Endothelial cell of umbilical vein (primary cell): ENCODE data around the gene CUBN. TPM values are rescaled to one million over a fixed set of nuclear protein-coding genes. Genes with fewer than 3 reads are reported as not detected.

ENCODE experiments used
- BruUV-seq: library from RNA; stranded (reverse); fragments of 400-500 nt; replicated peaks from 2 replicates; lab custom pipeline; 2021; lab: Mats Ljungman, UMichigan
- CTCF ChIA-PET: fragments of 300-600, 350-600 bp; sonication (Branson Sonifier 250); formaldehyde crosslinking; loops from one replicate; lab custom pipeline; 2021; ENCODE audit warnings: antibody characterized with exemption, inconsistent platforms; lab: Charles Lee
- POLR2A ChIA-PET: fragments of 300-600, 350-600 bp; sonication (Branson Sonifier 250); formaldehyde crosslinking; loops from one replicate; lab custom pipeline; 2021; ENCODE audit warnings: antibody characterized with exemption, inconsistent platforms; lab: Charles Lee
- DNase-seq: peaks from one replicate; pipeline ENCODE4 v3.0.0-alpha.2; 2011; ENCODE audit warnings: low read depth, low spot score
- FAIRE-seq: peaks from 2 replicates; lab custom pipeline; 2011; peaks lifted over from hg19 to GRCh38; lab: Jason Lieb, UNC
- H2AFZ ChIP-seq: 2 replicates; pipeline ENCODE4 v1.6.0; 2012; ENCODE audit warnings: low read depth, low read length, control low read depth, inconsistent platforms
- H3K27ac ChIP-seq: 2 replicates; pipeline ENCODE4 v1.5.1; 2011; ENCODE audit warnings: low read depth, mild to moderate bottlenecking, control low read depth, low read length, moderate library complexity; ENCODE audit not compliant: insufficient read depth
- H3K27me3 ChIP-seq, 2 experiments: 2 replicates each; pipeline versions ENCODE4 v1.6.0 to v1.6.1; 2011; ENCODE audit warnings: low read length in 2 of 2, mixed read lengths in 1 of 2; ENCODE audit not compliant: control insufficient read depth in 2 of 2, insufficient read depth in 2 of 2
- H3K36me3 ChIP-seq, 2 experiments: 2 replicates in 1 of 2; 3 replicates in 1 of 2; pipeline ENCODE4 v1.5.1; 2011; ENCODE audit warnings: low read length in 2 of 2, mild to moderate bottlenecking in 1 of 2, moderate library complexity in 1 of 2; ENCODE audit not compliant: control insufficient read depth in 2 of 2, insufficient read depth in 2 of 2; ENCODE audit errors: extremely low read depth in 1 of 2
- H3K4me1 ChIP-seq: 3 replicates; pipeline ENCODE4 v1.5.1; 2011; ENCODE audit warnings: mild to moderate bottlenecking, low read length; ENCODE audit not compliant: control insufficient read depth, insufficient read depth; ENCODE audit errors: extremely low read depth
- H3K4me2 ChIP-seq: 2 replicates; pipeline ENCODE4 v1.6.1; 2011; ENCODE audit warnings: low read length, control low read depth, mixed read lengths; ENCODE audit not compliant: insufficient read depth
- H3K4me3 ChIP-seq, 3 experiments: fragments of 200-600 bp in 1 of 3; sonication (generic), shearing (Covaris generic) in 1 of 3; replicated peaks in 1 of 3; 2 replicates each; pipeline ENCODE4 v1.5.1; 2011 to 2016; ENCODE audit warnings: control low read depth in 3 of 3, low read length in 3 of 3, mild to moderate bottlenecking in 2 of 3, inconsistent platforms in 1 of 3, low read depth in 1 of 3, moderate library complexity in 1 of 3; ENCODE audit not compliant: insufficient read depth in 1 of 3
- H3K79me2 ChIP-seq: 2 replicates; pipeline ENCODE4 v1.6.0; 2012; ENCODE audit warnings: low read length, inconsistent platforms; ENCODE audit not compliant: control insufficient read depth, insufficient read depth
- H3K9ac ChIP-seq: replicated peaks from 2 replicates; pipeline ENCODE3; 2011; ENCODE audit warnings: low read length, control low read depth; ENCODE audit not compliant: insufficient read depth; ENCODE audit errors: extremely low read depth
- H3K9me1 ChIP-seq: replicated peaks from 3 replicates; pipeline ENCODE4 v1.6.0; 2011; ENCODE audit warnings: mild to moderate bottlenecking, low read length; ENCODE audit not compliant: control insufficient read depth, insufficient read depth; ENCODE audit errors: extremely low read depth
- H3K9me3 ChIP-seq: replicated peaks from 2 replicates; pipeline ENCODE4 v1.5.1; 2012; ENCODE audit warnings: low read length, inconsistent platforms; ENCODE audit not compliant: control insufficient read depth, insufficient read depth
- H4K20me1 ChIP-seq: replicated peaks from 2 replicates; pipeline ENCODE3; 2011; ENCODE audit warnings: mild to moderate bottlenecking, low read length; ENCODE audit not compliant: control insufficient read depth, insufficient read depth; ENCODE audit errors: extremely low read depth
- EZH2 ChIP-seq: IDR thresholded peaks from 2 replicates; pipeline ENCODE4 v1.6.1; 2012; ENCODE audit warnings: borderline replicate concordance, low read depth, mild to moderate bottlenecking, moderate library complexity, low read length, inconsistent platforms; ENCODE audit not compliant: severe bottlenecking
- FOS ChIP-seq: IDR thresholded peaks from 2 replicates; pipeline ENCODE4 v1.6.1; 2011; ENCODE audit warnings: mild to moderate bottlenecking, low read length, moderate library complexity, borderline replicate concordance; ENCODE audit not compliant: insufficient read depth
- GATA2 ChIP-seq: IDR thresholded peaks from 2 replicates; pipeline ENCODE4 v1.7.0; 2011; ENCODE audit warnings: low read depth, mild to moderate bottlenecking, moderate library complexity, mixed read lengths, low read length; ENCODE audit not compliant: insufficient read length, insufficient read depth
- JUN ChIP-seq: IDR thresholded peaks from 2 replicates; pipeline ENCODE4 v1.6.1; 2011; ENCODE audit warnings: borderline replicate concordance, low read depth; ENCODE audit not compliant: insufficient read length, insufficient read depth
- MYC ChIP-seq: IDR thresholded peaks from one replicate; pipeline ENCODE4 v1.6.1; 2011; ENCODE audit warnings: mild to moderate bottlenecking, low read depth, low read length
- POLR2A ChIP-seq: IDR thresholded peaks from 2 replicates; pipeline ENCODE4 v1.6.1; 2012; ENCODE audit warnings: low read depth, mild to moderate bottlenecking, control low read depth, low read length
- POLR2AphosphoS5 ChIP-seq: IDR thresholded peaks from 2 replicates; pipeline ENCODE4 v1.6.1; 2012; ENCODE audit warnings: low read depth, mild to moderate bottlenecking, control low read depth, low read length, moderate library complexity; ENCODE audit not compliant: insufficient read depth
- dilution Hi-C: fragments of 300-500 bp; cut with MboI; formaldehyde crosslinking; loops from one replicate; pipeline ENCODE4 v1.15.0; 2019; ENCODE audit warnings: low sequenced_read_pairs; ENCODE audit not compliant: extremely low pct_ligation_motif_present
- intact Hi-C: fragments of 100-400 bp; cut with micrococcal nuclease; formaldehyde crosslinking; loops from one replicate; pipeline ENCODE4 v1.10.0; 2022
- polyA plus RNA-seq, 4 experiments: library from polyadenylated mRNA; depleted of rRNA in 3 of 4; stranded (reverse) in 3 of 4; unstranded in 1 of 4; fragments of >200 nt; gene quantifications; 2 replicates each; pipeline versions ENCODE4 v1.2.1 to v1.2.3, GENCODE V29; 2011 to 2012; ENCODE audit warnings: missing spikeins in 1 of 4
- total RNA-seq: library from RNA; stranded (reverse); gene quantifications from 2 replicates; pipeline ENCODE4 v1.2.3, GENCODE V29; 2021
- TF ChIP-seq, protein P1 (sequence below): IDR thresholded peaks from 2 replicates; pipeline ENCODE4 v1.6.1; 2011; ENCODE audit not compliant: insufficient read depth, insufficient read length
- TF ChIP-seq, protein P2 (sequence below), 2 donors: IDR thresholded peaks; 1 replicate in 1 of 2; 2 replicates in 1 of 2; pipeline ENCODE4 v1.5.1; 2011; ENCODE audit warnings: low read length in 2 of 2, mild to moderate bottlenecking in 2 of 2, moderate library complexity in 2 of 2, control low read depth in 1 of 2, inconsistent platforms in 1 of 2, low read depth in 1 of 2; ENCODE audit not compliant: insufficient read depth in 1 of 2; ENCODE audit errors: extremely low read depth in 1 of 2

Gene CUBN
- total and polyA plus RNA-seq, 2 donors (not counting 3 experiments of a cell fraction or from before 2014, with no cell fraction given) = 2.7 to 4.6 TPM

DNA sequence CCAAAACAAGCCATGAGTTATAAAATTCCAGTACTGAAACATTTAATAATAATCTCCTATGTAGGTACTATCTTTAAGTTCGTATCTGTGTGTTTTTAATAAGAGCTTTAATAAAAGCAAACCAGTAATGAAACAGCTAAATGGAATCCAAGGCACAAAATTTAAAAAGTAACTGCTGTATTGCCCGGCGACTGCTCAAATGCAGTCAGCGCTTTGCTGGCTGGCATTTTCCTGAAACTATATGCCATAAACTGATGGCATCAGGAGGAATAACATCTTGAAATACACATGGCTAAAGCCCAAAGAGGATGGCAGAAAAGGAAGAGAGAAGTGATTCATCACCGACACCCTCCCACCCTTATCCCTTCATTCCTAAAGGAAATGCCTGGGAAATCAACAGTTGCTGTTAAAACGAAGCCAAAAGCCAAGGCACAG lies 133.1 kb downstream of the CUBN start:
- H2AFZ ChIP-seq = no peak overlapping the region
- POLR2A ChIA-PET = interaction anchor here (0.7 to 2.6 kb wide), 14 partner anchors 9 to 242 kb away, joined by 3 to 25 read pairs (median 4); partner anchors contain the start of genes TRDMT1 and VIM
- peak overlapping the region; percentile 98 for H3K27ac ChIP-seq
- TF ChIP-seq JUN (peak; percentile 91), GATA2 (peak; percentile 10), POLR2A (no peak), FOS (peak; percentile 88), POLR2AphosphoS5 (no peak)
- intact Hi-C loops (loop anchor here (1.0 to 2.0 kb wide), 15 partner anchors 29 to 242 kb away; partner anchors contain the start of genes TRDMT1 and VIM), dilution Hi-C loops (no loop called here)
- peak overlapping the region in 1 of 3 experiments; percentile 39 for H3K4me3 ChIP-seq
- H3K27me3 ChIP-seq = no peaks in the 10 kb centered on the region
- peak overlapping the region; percentile 78 for H3K4me2 ChIP-seq
- no peaks in the 10 kb centered on the region for H3K9me1 ChIP-seq
- no peaks in the 10 kb centered on the region for H4K20me1 ChIP-seq
- H3K9ac ChIP-seq = peak overlapping the region; percentile 93
- peak; percentile 96 for DNase-seq
- FAIRE-seq = peak; percentile 75
- H3K4me1 ChIP-seq = peaks cover 58% of the 10 kb centered on the region
- BruUV-seq = no TSS peak
- no peaks in the 10 kb centered on the region for H3K79me2 ChIP-seq
- H3K36me3 ChIP-seq = no peaks in the 10 kb centered on the region
- H3K9me3 ChIP-seq = no peaks in the 10 kb centered on the region
- CTCF ChIA-PET = interaction anchor here (0.7 to 2.9 kb wide), 20 partner anchors 8 to 240 kb away, joined by 3 to 22 read pairs (median 6); partner anchors contain the start of gene TRDMT1

DNA sequence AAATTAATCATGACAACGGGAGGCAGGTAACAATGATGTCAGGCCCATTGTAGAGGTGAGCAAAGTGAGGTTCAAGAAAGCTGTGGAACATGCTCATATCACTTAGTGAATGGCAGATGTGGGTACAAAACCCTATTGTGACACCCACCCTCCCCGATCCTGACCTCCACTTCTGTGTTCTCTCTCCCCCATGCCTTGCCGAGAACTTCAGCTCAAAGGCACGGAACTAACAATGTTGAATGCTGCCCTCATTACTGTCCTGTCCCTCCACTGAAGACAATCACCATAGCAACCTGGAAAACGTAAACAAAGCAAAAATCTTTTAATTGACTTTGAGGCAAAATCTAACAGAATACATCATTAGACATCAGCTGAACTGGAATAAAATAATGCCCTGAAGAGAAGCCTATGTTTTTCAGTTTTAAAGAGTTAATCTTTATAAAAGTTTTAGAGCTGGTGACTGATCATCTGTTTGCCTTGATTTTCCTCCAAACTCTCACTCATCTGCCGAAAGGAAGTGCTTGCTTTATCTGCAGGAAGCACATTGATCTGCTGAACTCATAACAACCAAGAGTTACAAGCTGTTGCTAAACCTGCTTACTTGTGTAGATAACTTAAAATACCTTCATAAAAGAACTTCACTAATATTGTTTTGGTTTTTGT lies 133.6 kb downstream of the CUBN start:
- CTCF ChIA-PET = interaction anchor here (0.7 to 2.9 kb wide), 20 partner anchors 8 to 241 kb away, joined by 3 to 22 read pairs (median 6); partner anchors contain the start of gene TRDMT1
- peak; percentile 82 for TF ChIP-seq JUN
- peak; percentile 93 for TF ChIP-seq POLR2AphosphoS5
- TF ChIP-seq, protein P1, sequence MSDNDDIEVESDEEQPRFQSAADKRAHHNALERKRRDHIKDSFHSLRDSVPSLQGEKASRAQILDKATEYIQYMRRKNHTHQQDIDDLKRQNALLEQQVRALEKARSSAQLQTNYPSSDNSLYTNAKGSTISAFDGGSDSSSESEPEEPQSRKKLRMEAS = no peak
- peak; percentile 76 for TF ChIP-seq POLR2A
- TF ChIP-seq GATA2 = peak; percentile 95
- TF ChIP-seq, protein P2, sequence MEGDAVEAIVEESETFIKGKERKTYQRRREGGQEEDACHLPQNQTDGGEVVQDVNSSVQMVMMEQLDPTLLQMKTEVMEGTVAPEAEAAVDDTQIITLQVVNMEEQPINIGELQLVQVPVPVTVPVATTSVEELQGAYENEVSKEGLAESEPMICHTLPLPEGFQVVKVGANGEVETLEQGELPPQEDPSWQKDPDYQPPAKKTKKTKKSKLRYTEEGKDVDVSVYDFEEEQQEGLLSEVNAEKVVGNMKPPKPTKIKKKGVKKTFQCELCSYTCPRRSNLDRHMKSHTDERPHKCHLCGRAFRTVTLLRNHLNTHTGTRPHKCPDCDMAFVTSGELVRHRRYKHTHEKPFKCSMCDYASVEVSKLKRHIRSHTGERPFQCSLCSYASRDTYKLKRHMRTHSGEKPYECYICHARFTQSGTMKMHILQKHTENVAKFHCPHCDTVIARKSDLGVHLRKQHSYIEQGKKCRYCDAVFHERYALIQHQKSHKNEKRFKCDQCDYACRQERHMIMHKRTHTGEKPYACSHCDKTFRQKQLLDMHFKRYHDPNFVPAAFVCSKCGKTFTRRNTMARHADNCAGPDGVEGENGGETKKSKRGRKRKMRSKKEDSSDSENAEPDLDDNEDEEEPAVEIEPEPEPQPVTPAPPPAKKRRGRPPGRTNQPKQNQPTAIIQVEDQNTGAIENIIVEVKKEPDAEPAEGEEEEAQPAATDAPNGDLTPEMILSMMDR (IDR thresholded peaks at IDR 0.05; ENCODE audit: extremely low read depth in 1 of 2, insufficient read depth in 1 of 2, low read depth in 1 of 2, low read length in 2 of 2) = no peak
- no peak for TF ChIP-seq MYC
- peak; percentile 56 for TF ChIP-seq FOS
- TF ChIP-seq EZH2 = no peak
- Histone ChIP-seq H4K20me1 (no peaks in the 10 kb centered on the region), H2AFZ (no peak overlapping the region), H3K9me3 (no peaks in the 10 kb centered on the region), H3K36me3 (no peaks in the 10 kb centered on the region), H3K9ac (peak overlapping the region; percentile 93), H3K79me2 (no peaks in the 10 kb centered on the region), H3K4me2 (peak overlapping the region; percentile 78), H3K27me3 (no peaks in the 10 kb centered on the region), H3K4me1 (peaks cover 57% of the 10 kb centered on the region), H3K9me1 (no peaks in the 10 kb centered on the region), H3K4me3 (peak overlapping the region in 1 of 3 experiments; percentile 39), H3K27ac (peak overlapping the region; percentile 98)
- DNase-seq = peak; percentile 96
- FAIRE-seq = peak; percentile 89
- POLR2A ChIA-PET = interaction anchor here (0.8 to 2.6 kb wide), 12 partner anchors 9 to 242 kb away, joined by 3 to 25 read pairs (median 5); partner anchors contain the start of genes TRDMT1 and VIM
- intact Hi-C loops = loop anchor here (1.0 to 2.0 kb wide), 15 partner anchors 29 to 243 kb away; partner anchors contain the start of genes TRDMT1 and VIM
- dilution Hi-C loops = no loop called here
- TSS peak; percentile 79 for BruUV-seq
